Prostate gland (tissue), 2 donors: ENCODE data around the gene PLA2R1. TPM values are rescaled to one million over a fixed set of nuclear protein-coding genes. Genes with fewer than 3 reads are reported as not detected.

Experiments used
- DNase-seq: peaks from one replicate; pipeline ENCODE4 v3.0.0-alpha.2; 2019; ENCODE audit warnings: low spot score
- H3K27ac ChIP-seq, 2 donors: fragments of 200-600 bp; sonication (generic); 2 replicates each; pipeline ENCODE4 v1.5.1; 2017 to 2019
- H3K27me3 ChIP-seq: fragments of 200-600 bp; sonication (generic); replicated peaks from 2 replicates; pipeline ENCODE4 v1.5.1; 2019; ENCODE audit not compliant: insufficient read depth
- H3K36me3 ChIP-seq, 2 donors: fragments of 200-600 bp; sonication (generic); 1 replicate in 1 of 2; 2 replicates in 1 of 2; pipeline versions ENCODE4 v1.5.1 to v1.8.1; 2017 to 2019
- H3K4me1 ChIP-seq: fragments of 200-600 bp; sonication (generic); replicated peaks from 2 replicates; pipeline ENCODE4 v1.5.1; 2019
- H3K4me3 ChIP-seq, 2 donors: fragments of 200-600 bp; sonication (generic); 2 replicates each; pipeline ENCODE4 v1.5.1; 2017 to 2019
- H3K9me3 ChIP-seq: fragments of 200-600 bp; sonication (generic); 2 replicates; pipeline ENCODE4 v1.5.1; 2017
- CTCF ChIP-seq, 4 experiments: fragments of 200-600 bp in 2 of 4; fragments of 450-650 bp in 2 of 4; sonication (generic) in 2 of 4; IDR thresholded peaks; 1 replicate in 3 of 4; 2 replicates in 1 of 4; pipeline ENCODE4 v1.5.1; 2016 to 2019; ENCODE audit warnings: antibody characterized with exemption in 4 of 4, mild to moderate bottlenecking in 2 of 4, moderate library complexity in 2 of 4
- POLR2A ChIP-seq: fragments of 450-650 bp; IDR thresholded peaks from one replicate; pipeline ENCODE4 v1.6.1; 2016; ENCODE audit warnings: antibody characterized with exemption, mild to moderate bottlenecking
- POLR2AphosphoS5 ChIP-seq: sonication (generic); formaldehyde crosslinking; IDR thresholded peaks from one replicate; pipeline ENCODE4 v1.6.1; 2017; ENCODE audit warnings: antibody characterized with exemption
- WGBS: methylation state at CpG from one replicate; pipeline ENCODE4 v1.1.5; 2018; 5-methylcytosine and 5-hydroxymethylcytosine counted together
- intact Hi-C: fragments of 100-400 bp; cut with DNase I; formaldehyde crosslinking; loops from one replicate; pipeline ENCODE4 v1.14.2; 2022
- total RNA-seq, 2 donors: library from RNA; depleted of rRNA; stranded (reverse); fragments of >200 nt; gene quantifications; one replicate each; pipeline ENCODE4 v1.1.0, GENCODE V29; 2016

The PLA2R1 gene
- total RNA-seq, 2 donors from 2014 or later: 8.1 to 10.5 TPM

- Histone ChIP-seq H3K4me3 (no peak overlapping the region), H3K36me3 (no peaks in the 10 kb centered on the region), H3K9me3 (no peaks in the 10 kb centered on the region), H3K27me3 (no peaks in the 10 kb centered on the region), H3K4me1 (no peaks in the 10 kb centered on the region), H3K27ac (no peak overlapping the region)
- TF ChIP-seq POLR2AphosphoS5 (no peak), CTCF (IDR thresholded peaks at IDR 0.05) (no peak)
- WGBS: 93% methylated on average over 6 of the region's 6 CpGs
- DNase-seq: no peak
- intact Hi-C loops: no loop called here
Observed at GRCh38 chr2:159898441-159898840, 164.0 kb downstream of the PLA2R1 start.

- no peak for TF ChIP-seq POLR2A
- TF ChIP-seq POLR2AphosphoS5: no peak
- WGBS: 95% methylated on average over 5 of the region's 5 CpGs
- Histone ChIP-seq H3K36me3 (no peaks in the 10 kb centered on the region), H3K27ac (no peak overlapping the region), H3K4me1 (no peaks in the 10 kb centered on the region), H3K4me3 (no peak overlapping the region), H3K27me3 (no peaks in the 10 kb centered on the region), H3K9me3 (no peaks in the 10 kb centered on the region)
- DNase-seq: no peak
- intact Hi-C loops: no loop called here
Observed at GRCh38 chr2:159897720-159898119, 164.7 kb downstream of the PLA2R1 start.

GRCh38 chr2:159897081-159897480 lies 165.3 kb downstream of the PLA2R1 start:
- Histone ChIP-seq H3K9me3 (no peaks in the 10 kb centered on the region), H3K27me3 (no peaks in the 10 kb centered on the region), H3K4me3 (no peak overlapping the region), H3K27ac (no peak overlapping the region), H3K36me3 (no peaks in the 10 kb centered on the region), H3K4me1 (no peaks in the 10 kb centered on the region)
- intact Hi-C loops: no loop called here
- 36% methylated on average over 1 of the region's 1 CpG for WGBS
- TF ChIP-seq CTCF (IDR thresholded peaks at IDR 0.05): no peak
- TF ChIP-seq POLR2A: no peak
- TF ChIP-seq POLR2AphosphoS5: no peak
- no peak for DNase-seq

- H3K4me1 ChIP-seq: no peaks in the 10 kb centered on the region
- no peak for TF ChIP-seq POLR2A
- no peak for TF ChIP-seq CTCF (IDR thresholded peaks at IDR 0.05)
- TF ChIP-seq POLR2AphosphoS5: no peak
- intact Hi-C loops: no loop called here
- WGBS: 70% methylated on average over 4 of the region's 4 CpGs
- no peak overlapping the region for H3K27ac ChIP-seq
- no peak overlapping the region for H3K4me3 ChIP-seq
- no peak for DNase-seq
- H3K9me3 ChIP-seq: no peaks in the 10 kb centered on the region
- no peaks in the 10 kb centered on the region for H3K36me3 ChIP-seq
- H3K27me3 ChIP-seq: no peaks in the 10 kb centered on the region
Observed at GRCh38 chr2:159895258-159896065, 167.0 kb downstream of the PLA2R1 start.

- H3K9me3 ChIP-seq: no peaks in the 10 kb centered on the region
- DNase-seq: no peak
- H3K27ac ChIP-seq: no peak overlapping the region
- no peak for TF ChIP-seq POLR2A
- TF ChIP-seq POLR2AphosphoS5: no peak
- no peak for TF ChIP-seq CTCF (IDR thresholded peaks at IDR 0.05)
- H3K36me3 ChIP-seq: no peaks in the 10 kb centered on the region
- 76% methylated on average over 8 of the region's 8 CpGs for WGBS
- H3K4me3 ChIP-seq: no peak overlapping the region
- H3K27me3 ChIP-seq: no peaks in the 10 kb centered on the region
- no peaks in the 10 kb centered on the region for H3K4me1 ChIP-seq
- intact Hi-C loops: no loop called here
Observed at GRCh38 chr2:159894145-159894838, 168.1 kb downstream of the PLA2R1 start.
